HG03342 (cell line): ENCODE results near the gene PAK1.

ENCODE experiments used
- ATAC-seq: cut with Tn5 transposase; IDR thresholded peaks from one replicate; pipeline ENCODE4 v1.9.1; 2021; ENCODE audit warnings: mild to moderate bottlenecking, moderate library complexity; ENCODE audit not compliant: unreplicated experiment

PAK1 gene

GRCh38 chr11:77375107-77375506 is 98.8 kb downstream of the PAK1 start:
- no peak for ATAC-seq

GRCh38 chr11:77374611-77375031 is 99.3 kb downstream of the PAK1 start:
- no peak for ATAC-seq

GRCh38 chr11:77374108-77374507 is 99.8 kb downstream of the PAK1 start:
- no peak for ATAC-seq

- ATAC-seq: no peak
Measured at GRCh38 chr11:77372726-77373125, 101.2 kb downstream of the PAK1 start.

GRCh38 chr11:77371646-77372045 is 102.2 kb downstream of the PAK1 start:
- no peak for ATAC-seq

GRCh38 chr11:77370217-77370616 is 103.7 kb downstream of the PAK1 start:
- no peak for ATAC-seq

GRCh38 chr11:77361184-77361583 is 112.7 kb downstream of the PAK1 start:
- ATAC-seq: no peak

- no peak for ATAC-seq
Measured at GRCh38 chr11:77359481-77359880, 114.4 kb downstream of the PAK1 start.

GRCh38 chr11:77353131-77353530 is 120.8 kb downstream of the PAK1 start:
- ATAC-seq: no peak

GRCh38 chr11:77351281-77351886 is 122.5 kb downstream of the PAK1 start:
- ATAC-seq: no peak

GRCh38 chr11:77347948-77348347 is 125.9 kb downstream of the PAK1 start:
- no peak for ATAC-seq

GRCh38 chr11:77346906-77347603 is 126.8 kb downstream of the PAK1 start:
- no peak for ATAC-seq

- no peak for ATAC-seq
Measured at GRCh38 chr11:77345621-77346020, 128.3 kb downstream of the PAK1 start.

GRCh38 chr11:77340501-77340900 is 133.4 kb downstream of the PAK1 start:
- ATAC-seq: no peak

GRCh38 chr11:77332259-77332658 is 141.6 kb downstream of the PAK1 start:
- no peak for ATAC-seq

GRCh38 chr11:77325159-77325558 is 148.7 kb downstream of the PAK1 start:
- ATAC-seq: no peak

GRCh38 chr11:77324508-77324907 is 149.4 kb downstream of the PAK1 start:
- ATAC-seq: no peak

GRCh38 chr11:77322926-77323590 is 150.8 kb downstream of the PAK1 start:
- ATAC-seq: no peak

- no peak for ATAC-seq
Measured at GRCh38 chr11:77322506-77322905, 151.4 kb downstream of the PAK1 start.

- no peak for ATAC-seq
Measured at GRCh38 chr11:77320351-77320750, 153.5 kb downstream of the PAK1 start.

- no peak for ATAC-seq
Measured at GRCh38 chr11:77318600-77318999, 155.3 kb downstream of the PAK1 start.

GRCh38 chr11:77316733-77317342 is 157.1 kb downstream of the PAK1 start:
- no peak for ATAC-seq
